GM12878 (cell line): ENCODE data around the gene GTPBP4. TPM values are rescaled to one million over a fixed set of nuclear protein-coding genes. Genes with fewer than 3 reads are reported as not detected.

Experiments
- ATAC-seq: fragments of 200-7000 bp; cut with Tn5 transposase; 3 replicates; pipeline ENCODE4 v1.9.1; 2020; ENCODE audit warnings: mild to moderate bottlenecking, moderate library complexity
- BruUV-seq: library from RNA; stranded (reverse); fragments of 400-500 nt; replicated peaks from 2 replicates; lab custom pipeline; 2021; lab: Mats Ljungman, UMichigan
- CTCF ChIA-PET: fragments of 300-600 bp; sonication (Branson Sonifier 250); formaldehyde crosslinking; extraction: SDS; loops from one replicate; lab custom pipeline; 2021; ENCODE audit warnings: inconsistent platforms; lab: Yijun Ruan, JAX
- POLR2A ChIA-PET: fragments of 350-600 bp; formaldehyde crosslinking; extraction: SDS; loops from one replicate; lab custom pipeline; 2021; ENCODE audit warnings: inconsistent platforms; lab: Charles Lee
- RAD21 ChIA-PET: fragments of 300-600 bp; sonication (Branson Sonifier 250); formaldehyde crosslinking; loops from one replicate; lab custom pipeline; 2023; ENCODE audit warnings: antibody characterized with exemption; ENCODE audit not compliant: unreplicated experiment; lab: Charles Lee
- SMC1A ChIA-PET: fragments of 300-600 bp; sonication (Branson Sonifier 250); formaldehyde crosslinking; loops from one replicate; lab custom pipeline; 2023; ENCODE audit not compliant: unreplicated experiment, uncharacterized antibody; lab: Charles Lee
- DNase-seq: peaks from one replicate; pipeline ENCODE4 v3.0.0-alpha.2; 2011; ENCODE audit warnings: low read depth, low spot score
- FAIRE-seq: peaks from 3 replicates; lab custom pipeline; 2011; peaks lifted over from hg19 to GRCh38; lab: Jason Lieb, UNC
- H2AFZ ChIP-seq: 2 replicates; pipeline ENCODE4 v1.6.0; 2011; ENCODE audit warnings: low read depth, low read length, control low read depth; ENCODE audit not compliant: control insufficient read depth
- H3K27ac ChIP-seq: 2 replicates; pipeline ENCODE4 v1.5.1; 2011; ENCODE audit warnings: control low read depth; ENCODE audit not compliant: control insufficient read depth, insufficient read depth
- H3K27me3 ChIP-seq, 2 experiments: replicated peaks in 1 of 2; 2 replicates each; pipeline versions ENCODE4 v1.6.0 to v1.6.1; 2011; ENCODE audit warnings: low read length in 1 of 2; ENCODE audit not compliant: control insufficient read depth in 2 of 2, insufficient read depth in 2 of 2
- H3K36me3 ChIP-seq, 2 experiments: 2 replicates each; pipeline ENCODE4 v1.5.1; 2011; ENCODE audit warnings: low read length in 1 of 2; ENCODE audit not compliant: control insufficient read depth in 2 of 2, insufficient read depth in 2 of 2
- H3K4me1 ChIP-seq: 2 replicates; pipeline ENCODE4 v1.6.1; 2011; ENCODE audit warnings: mild to moderate bottlenecking, low read length, moderate library complexity, mixed read lengths; ENCODE audit not compliant: control insufficient read depth, insufficient read depth
- H3K4me2 ChIP-seq: 2 replicates; pipeline ENCODE4 v1.6.0; 2011; ENCODE audit warnings: control low read depth; ENCODE audit not compliant: control insufficient read depth, insufficient read depth
- H3K4me3 ChIP-seq: fragments of 200-600 bp; sonication (generic); 2 replicates; pipeline ENCODE4 v1.5.1; 2016
- H3K79me2 ChIP-seq: 2 replicates; pipeline ENCODE4 v1.6.0; 2011; ENCODE audit warnings: low read length; ENCODE audit not compliant: control insufficient read depth, insufficient read depth
- H3K9ac ChIP-seq: 2 replicates; pipeline ENCODE4 v1.8.0; 2011; ENCODE audit warnings: low read length, control low read depth, mixed read lengths; ENCODE audit not compliant: control insufficient read depth, insufficient read depth
- H3K9me3 ChIP-seq: replicated peaks from 3 replicates; pipeline ENCODE4 v1.5.1; 2011; ENCODE audit warnings: mild to moderate bottlenecking, low read length; ENCODE audit not compliant: control insufficient read depth, insufficient read depth
- H4K20me1 ChIP-seq: 2 replicates; pipeline ENCODE4 v1.6.0; 2011; ENCODE audit not compliant: control insufficient read depth, insufficient read depth
- ATF3 ChIP-seq: IDR thresholded peaks from 2 replicates; pipeline ENCODE4 v1.6.1; 2011; ENCODE audit warnings: low read depth, mild to moderate bottlenecking, low read length, moderate library complexity, borderline replicate concordance; ENCODE audit errors: extremely low read depth
- BHLHE40 ChIP-seq, 2 experiments: fragments of 450-650 bp in 1 of 2; IDR thresholded peaks; 2 replicates each; pipeline ENCODE4 v1.6.1; 2011 to 2017; ENCODE audit warnings: low read depth in 2 of 2, borderline replicate concordance in 1 of 2, improper control_type of control experiment in 1 of 2, low read length in 1 of 2, mild to moderate bottlenecking in 1 of 2
- CBFB ChIP-seq: IDR thresholded peaks from 2 replicates; pipeline ENCODE4 v1.6.1; 2016; ENCODE audit warnings: antibody characterized with exemption, low read depth
- CBX5 ChIP-seq: sonication (generic); IDR thresholded peaks from 2 replicates; pipeline ENCODE4 v1.6.1; 2016; ENCODE audit warnings: low read depth, moderate library complexity, mild to moderate bottlenecking, inconsistent platforms
- CEBPZ ChIP-seq: fragments of 150-350 bp; IDR thresholded peaks from 2 replicates; pipeline ENCODE4 v1.6.1; 2016; ENCODE audit warnings: low read depth, low read length
- DPF2 ChIP-seq: fragments of 450-650 bp; IDR thresholded peaks from 2 replicates; pipeline ENCODE4 v1.6.1; 2017; ENCODE audit warnings: mild to moderate bottlenecking
- EZH2 ChIP-seq: IDR thresholded peaks from 2 replicates; pipeline ENCODE4 v1.6.1; 2012; ENCODE audit warnings: low read depth, mild to moderate bottlenecking, control low read depth, inconsistent platforms, low read length, borderline replicate concordance; ENCODE audit not compliant: control insufficient read depth
- IKZF1 ChIP-seq: fragments of 450-650 bp; conservative IDR thresholded peaks from 2 replicates; pipeline ENCODE4 v1.6.1; 2017; ENCODE audit warnings: antibody characterized with exemption, mild to moderate bottlenecking
- MTA2 ChIP-seq: fragments of 450-650 bp; IDR thresholded peaks from 2 replicates; pipeline ENCODE4 v1.6.1; 2016; ENCODE audit warnings: low read depth, mild to moderate bottlenecking, moderate library complexity
- POLR2A ChIP-seq: IDR thresholded peaks from 2 replicates; pipeline ENCODE4 v1.6.1; 2011; ENCODE audit warnings: low read depth, mild to moderate bottlenecking, low read length
- RB1 ChIP-seq: fragments of 450-650 bp; formaldehyde crosslinking; IDR thresholded peaks from 2 replicates; pipeline ENCODE4 v1.6.1; 2017; ENCODE audit warnings: mild to moderate bottlenecking, borderline replicate concordance
- RCOR1 ChIP-seq: conservative IDR thresholded peaks from 2 replicates; pipeline ENCODE4 v1.6.1; 2012; ENCODE audit warnings: low read depth, low read length, improper control_type of control experiment
- RELA ChIP-seq: fragments of 450-650 bp; IDR thresholded peaks from 2 replicates; pipeline ENCODE4 v1.8.0; 2014; ENCODE audit warnings: borderline replicate concordance; ENCODE audit not compliant: partially characterized antibody
- SP1 ChIP-seq: IDR thresholded peaks from one replicate; pipeline ENCODE4 v1.6.1; 2011; ENCODE audit warnings: low read depth, low read length
- TAF1 ChIP-seq: IDR thresholded peaks from 2 replicates; pipeline ENCODE4 v1.6.1; 2011; ENCODE audit warnings: mild to moderate bottlenecking, low read depth, low read length, borderline replicate concordance
- YY1 ChIP-seq: IDR thresholded peaks from 2 replicates; pipeline ENCODE4 v1.6.1; 2011; ENCODE audit warnings: low read depth, mild to moderate bottlenecking, low read length
- ZBED1 ChIP-seq: IDR thresholded peaks from 2 replicates; pipeline ENCODE4 v1.6.1; 2016; ENCODE audit warnings: borderline replicate concordance
- ZNF274 ChIP-seq: IDR thresholded peaks from one replicate; pipeline ENCODE4 v1.8.0; 2011; ENCODE audit not compliant: insufficient read length, insufficient read depth
- ZNF622 ChIP-seq: fragments of 450-650 bp; IDR thresholded peaks from 2 replicates; pipeline ENCODE4 v1.6.1; 2017; ENCODE audit warnings: mild to moderate bottlenecking, inconsistent platforms
- ZSCAN29 ChIP-seq: fragments of 450-650 bp; IDR thresholded peaks from 2 replicates; pipeline ENCODE4 v1.6.1; 2017; ENCODE audit warnings: mild to moderate bottlenecking, moderate library complexity
- WGBS: methylation state at CpG from one replicate; pipeline ENCODE4 v1.1.6; 2016; ENCODE audit warnings: low lambda C conversion rate; ENCODE audit not compliant: insufficient replicate concordance, insufficient coverage; ENCODE audit errors: missing lambda C conversion rate; 5-methylcytosine and 5-hydroxymethylcytosine counted together
- in situ Hi-C: fragments of 300-500 bp; cut with MboI; formaldehyde crosslinking; loops from 9 replicates; pipeline ENCODE4 v1.14.3; 2018; ENCODE audit warnings: mixed read lengths
- intact Hi-C: fragments of 100-400 bp; cut with micrococcal nuclease; formaldehyde crosslinking; loops from one replicate; pipeline ENCODE4 v1.14.2; 2022; ENCODE audit not compliant: unreplicated experiment
- polyA plus RNA-seq, 11 experiments: library from polyadenylated mRNA; depleted of rRNA in 4 of 11; unstranded in 6 of 11; stranded (reverse) in 5 of 11; fragments of >200 nt; fragmentation: Nextera tagmentation in 4 of 11; fragmentation: Illumina TruSeq in 1 of 11; extraction: Ambion mirVana in 4 of 11; extraction: Trizol in 1 of 11; gene quantifications; 1 replicate in 1 of 11; 2 replicates in 10 of 11; pipeline versions ENCODE4 v1.2.1 to v1.2.3, GENCODE V29; 2011 to 2016; ENCODE audit warnings: inconsistent platforms in 2 of 11, missing spikeins in 2 of 11, low read depth in 1 of 11
- total RNA-seq, 4 experiments: library from RNA; depleted of rRNA in 3 of 4; stranded (reverse); fragments of >200 nt in 3 of 4; fragmentation: Illumina TruSeq in 1 of 4; extraction: Trizol in 1 of 4; gene quantifications; 2 replicates each; pipeline versions ENCODE4 v1.2.1 to v1.2.3, GENCODE V29; 2013 to 2021
- TF ChIP-seq, protein P1 (sequence below), 3 experiments: IDR thresholded peaks in 2 of 3; conservative IDR thresholded peaks in 1 of 3; 2 replicates each; pipeline ENCODE4 v1.5.1; 2011; ENCODE audit warnings: low read depth in 3 of 3, low read length in 3 of 3, mild to moderate bottlenecking in 3 of 3, control low read depth in 2 of 3, moderate library complexity in 2 of 3, inconsistent platforms in 1 of 3, mixed read lengths in 1 of 3; ENCODE audit not compliant: control insufficient read depth in 2 of 3, insufficient read depth in 1 of 3; ENCODE audit errors: extremely low read depth in 1 of 3

The GTPBP4 gene
- total and polyA plus RNA-seq, 10 of the 15 experiments (the other 5 are each of a cell fraction or from before 2014, with no cell fraction given): 58.5 to 118 (median 71.4) TPM

- TF ChIP-seq, protein P1, sequence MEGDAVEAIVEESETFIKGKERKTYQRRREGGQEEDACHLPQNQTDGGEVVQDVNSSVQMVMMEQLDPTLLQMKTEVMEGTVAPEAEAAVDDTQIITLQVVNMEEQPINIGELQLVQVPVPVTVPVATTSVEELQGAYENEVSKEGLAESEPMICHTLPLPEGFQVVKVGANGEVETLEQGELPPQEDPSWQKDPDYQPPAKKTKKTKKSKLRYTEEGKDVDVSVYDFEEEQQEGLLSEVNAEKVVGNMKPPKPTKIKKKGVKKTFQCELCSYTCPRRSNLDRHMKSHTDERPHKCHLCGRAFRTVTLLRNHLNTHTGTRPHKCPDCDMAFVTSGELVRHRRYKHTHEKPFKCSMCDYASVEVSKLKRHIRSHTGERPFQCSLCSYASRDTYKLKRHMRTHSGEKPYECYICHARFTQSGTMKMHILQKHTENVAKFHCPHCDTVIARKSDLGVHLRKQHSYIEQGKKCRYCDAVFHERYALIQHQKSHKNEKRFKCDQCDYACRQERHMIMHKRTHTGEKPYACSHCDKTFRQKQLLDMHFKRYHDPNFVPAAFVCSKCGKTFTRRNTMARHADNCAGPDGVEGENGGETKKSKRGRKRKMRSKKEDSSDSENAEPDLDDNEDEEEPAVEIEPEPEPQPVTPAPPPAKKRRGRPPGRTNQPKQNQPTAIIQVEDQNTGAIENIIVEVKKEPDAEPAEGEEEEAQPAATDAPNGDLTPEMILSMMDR (IDR thresholded peaks at IDR 0.05 in 2 of 3, conservative IDR thresholded peaks at IDR 0.05 in 1 of 3; ENCODE audit: control insufficient read depth in 2 of 3, extremely low read depth in 1 of 3, insufficient read depth in 1 of 3, low read depth in 3 of 3, low read length in 3 of 3): peak in 2 of 3 experiments; percentile 24; a peak in 1 of 6 replicates
- no peak for TF ChIP-seq RCOR1
- no peak for TF ChIP-seq MTA2
- TF ChIP-seq ZBED1: no peak
- no peak for TF ChIP-seq DPF2
- peak; percentile 47 for TF ChIP-seq POLR2A
- no peak for TF ChIP-seq YY1
- TF ChIP-seq BHLHE40 (IDR thresholded peaks at IDR 0.05; ENCODE audit: borderline replicate concordance in 1 of 2, low read depth in 2 of 2, low read length in 1 of 2): peak; percentile 91 to 95
- no peak for TF ChIP-seq SP1
- no peak for TF ChIP-seq EZH2
Measured at GRCh38 chr10:1050554-1050953, 62.3 kb downstream of the GTPBP4 start (continued).

DNA sequence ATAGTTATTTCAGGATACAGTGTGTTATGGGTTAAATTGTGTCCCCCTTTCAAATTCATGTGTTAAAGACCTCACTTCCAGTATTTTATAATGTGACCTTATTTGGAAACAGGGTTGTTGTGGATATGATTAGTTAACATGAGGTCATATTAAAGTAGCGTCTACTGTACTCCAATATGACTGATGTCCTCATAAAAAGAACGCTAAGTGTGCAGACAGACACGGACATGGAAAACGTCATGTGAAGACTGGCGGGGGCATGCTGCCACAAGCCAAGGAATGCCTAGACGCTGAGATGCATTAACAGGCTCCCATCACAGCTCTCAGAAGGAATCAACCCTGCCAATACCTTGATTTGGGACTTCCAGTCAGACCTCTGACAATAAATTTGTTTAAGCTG, 66.5 kb downstream of the GTPBP4 start:
- intact Hi-C loops (no loop called here), in situ Hi-C loops (no loop called here)
- Histone ChIP-seq H2AFZ (no peak overlapping the region), H3K4me1 (peaks cover 11% of the 10 kb centered on the region), H3K36me3 (peaks cover 0 to 16% of the 10 kb centered on the region in 2 experiments; a peak in 2 of 4 replicates), H3K79me2 (peaks cover 94% of the 10 kb centered on the region), H3K4me2 (peak overlapping the region; percentile 77), H3K27ac (no peak overlapping the region), H4K20me1 (no peaks in the 10 kb centered on the region), H3K4me3 (peak overlapping the region; percentile 89), H3K27me3 (no peaks in the 10 kb centered on the region), H3K9ac (no peak overlapping the region), H3K9me3 (no peaks in the 10 kb centered on the region)
- ATAC-seq: no peak
- RAD21 ChIA-PET: interaction anchor here (1.1 kb wide), 1 partner anchor 126 kb away, joined by 3 read pairs; no protein-coding TSS in a partner anchor
- WGBS: 83% methylated on average over 6 of the region's 6 CpGs
- no peak for DNase-seq
- POLR2A ChIA-PET: interaction anchor here (2.5 kb wide), 1 partner anchor 10 kb away, joined by 9 read pairs; no protein-coding TSS in a partner anchor
- CTCF ChIA-PET: no interaction called here
- BruUV-seq: no TSS peak
- FAIRE-seq: no peak
- SMC1A ChIA-PET: interaction anchor here (1.1 to 1.4 kb wide), 3 partner anchors 13 to 127 kb away, joined by 3 to 4 read pairs (median 4); no protein-coding TSS in a partner anchor
- TF ChIP-seq RELA (no peak), ZNF622 (no peak), IKZF1 (no peak), CBFB (no peak), ZNF274 (no peak), CBX5 (no peak), ATF3 (no peak), CEBPZ (no peak), RB1 (no peak), TAF1 (no peak), ZSCAN29 (no peak)
